H9 (cell line): Measurements from ENCODE around the gene IGF2BP2. TPM values are rescaled to one million over a fixed set of nuclear protein-coding genes. Genes with fewer than 3 reads are reported as not detected.

Experiments
- DNase-seq: peaks from one replicate; pipeline ENCODE4 v3.0.0-alpha.2; 2017
- H2AFZ ChIP-seq: one replicate; pipeline ENCODE4 v1.6.1; 2013; ENCODE audit warnings: mild to moderate bottlenecking, low read length, control low read depth, moderate library complexity
- H2AK5ac ChIP-seq: 2 replicates; pipeline ENCODE4 v1.6.1; 2013; ENCODE audit warnings: low read length, control low read depth, mixed read lengths; ENCODE audit not compliant: insufficient read length
- H2BK120ac ChIP-seq: one replicate; pipeline ENCODE4 v1.6.1; 2013; ENCODE audit warnings: low read depth, mild to moderate bottlenecking, low read length, control low read depth, inconsistent platforms; ENCODE audit not compliant: poor library complexity, severe bottlenecking
- H2BK12ac ChIP-seq: 2 replicates; pipeline ENCODE4 v1.6.1; 2013; ENCODE audit warnings: low read length, control low read depth, mixed read lengths, low read depth; ENCODE audit not compliant: insufficient read length
- H2BK15ac ChIP-seq: 2 replicates; pipeline ENCODE4 v1.6.1; 2013; ENCODE audit warnings: low read depth, low read length, control low read depth
- H2BK20ac ChIP-seq: one replicate; pipeline ENCODE4 v1.6.1; 2013; ENCODE audit warnings: low read depth, mild to moderate bottlenecking, low read length, control low read depth, inconsistent platforms; ENCODE audit not compliant: poor library complexity, severe bottlenecking
- H2BK5ac ChIP-seq: 2 replicates; pipeline ENCODE4 v1.6.1; 2013; ENCODE audit warnings: low read length, control low read depth, mixed read lengths; ENCODE audit not compliant: insufficient read length
- H3K14ac ChIP-seq: 2 replicates; pipeline ENCODE4 v1.6.1; 2013; ENCODE audit warnings: low read length, control low read depth; ENCODE audit not compliant: insufficient read depth
- H3K18ac ChIP-seq: 2 replicates; pipeline ENCODE4 v1.6.1; 2013; ENCODE audit warnings: low read depth, mild to moderate bottlenecking, mixed read lengths, low read length, control low read depth; ENCODE audit not compliant: insufficient read length
- H3K23ac ChIP-seq: 2 replicates; pipeline ENCODE4 v1.6.1; 2013; ENCODE audit warnings: low read length, control low read depth, mixed read lengths, low read depth; ENCODE audit not compliant: insufficient read length
- H3K23me2 ChIP-seq: 2 replicates; pipeline ENCODE4 v1.6.1; 2013; ENCODE audit warnings: low read depth, mild to moderate bottlenecking, mixed read lengths, low read length, control low read depth; ENCODE audit not compliant: insufficient read length, poor library complexity, severe bottlenecking
- H3K27ac ChIP-seq: 2 replicates; pipeline ENCODE4 v1.5.1; 2013; ENCODE audit warnings: low read length, control low read depth, mixed read lengths, low read depth; ENCODE audit not compliant: insufficient read length
- H3K27me3 ChIP-seq: 2 replicates; pipeline ENCODE4 v1.6.1; 2013; ENCODE audit warnings: low read length, control low read depth, inconsistent platforms; ENCODE audit not compliant: insufficient read depth
- H3K4ac ChIP-seq: 2 replicates; pipeline ENCODE4 v1.6.1; 2013; ENCODE audit warnings: low read depth, mild to moderate bottlenecking, control low read depth, inconsistent platforms, low read length, moderate library complexity
- H3K4me1 ChIP-seq: 2 replicates; pipeline ENCODE4 v1.6.1; 2013; ENCODE audit warnings: low read length, control low read depth, inconsistent platforms; ENCODE audit not compliant: insufficient read depth
- H3K4me2 ChIP-seq: 2 replicates; pipeline ENCODE4 v1.6.1; 2013; ENCODE audit warnings: low read length, control low read depth, mixed read lengths; ENCODE audit not compliant: insufficient read length, insufficient read depth
- H3K56ac ChIP-seq: 2 replicates; pipeline ENCODE4 v1.6.1; 2013; ENCODE audit warnings: low read depth, mild to moderate bottlenecking, mixed read lengths, low read length, control low read depth; ENCODE audit not compliant: insufficient read length
- H3K79me1 ChIP-seq: 2 replicates; pipeline ENCODE4 v1.6.1; 2013; ENCODE audit warnings: low read depth, mild to moderate bottlenecking, moderate library complexity, low read length, control low read depth, inconsistent platforms; ENCODE audit not compliant: insufficient read depth, poor library complexity, severe bottlenecking
- H3K79me2 ChIP-seq: 2 replicates; pipeline ENCODE4 v1.6.1; 2013; ENCODE audit warnings: low read length, control low read depth, inconsistent platforms; ENCODE audit not compliant: insufficient read depth
- H3K9ac ChIP-seq: 2 replicates; pipeline ENCODE4 v1.6.1; 2013; ENCODE audit warnings: low read length, control low read depth, mixed read lengths; ENCODE audit not compliant: insufficient read length; ENCODE audit errors: extremely low read depth
- H3K9me3 ChIP-seq: one replicate; pipeline ENCODE4 v1.6.1; 2013; ENCODE audit warnings: low read depth, low read length, inconsistent platforms; ENCODE audit not compliant: control insufficient read depth
- H3T11ph ChIP-seq: one replicate; pipeline ENCODE4 v1.6.1; 2013; ENCODE audit warnings: mild to moderate bottlenecking, low read length, control low read depth, inconsistent platforms
- H4K20me1 ChIP-seq: one replicate; pipeline ENCODE4 v1.6.1; 2013; ENCODE audit not compliant: control insufficient read depth, insufficient read length, insufficient read depth
- H4K5ac ChIP-seq: 2 replicates; pipeline ENCODE4 v1.6.1; 2013; ENCODE audit warnings: low read depth, mild to moderate bottlenecking, mixed read lengths, low read length, control low read depth; ENCODE audit not compliant: insufficient read length
- H4K8ac ChIP-seq: replicated peaks from 2 replicates; pipeline ENCODE4 v1.6.1; 2013; ENCODE audit warnings: low read length, control low read depth, mixed read lengths, low read depth; ENCODE audit not compliant: insufficient read length
- H4K91ac ChIP-seq: 2 replicates; pipeline ENCODE4 v1.6.1; 2013; ENCODE audit warnings: low read depth, mild to moderate bottlenecking, moderate library complexity, mixed read lengths, low read length, control low read depth; ENCODE audit not compliant: insufficient read length
- H3K27ac Mint-ChIP-seq, 3 experiments: 2 replicates in 2 of 3; 3 replicates in 1 of 3; pipeline ENCODE4 v1.8.0; 2020 to 2021; ENCODE audit warnings: mixed read lengths in 3 of 3, mild to moderate bottlenecking in 1 of 3, moderate library complexity in 1 of 3
- H3K27me3 Mint-ChIP-seq: 2 replicates; pipeline ENCODE4 v1.8.0; 2021; ENCODE audit warnings: low read depth, mild to moderate bottlenecking, moderate library complexity, mixed read lengths
- H3K36me3 Mint-ChIP-seq, 3 experiments: 2 replicates in 2 of 3; 3 replicates in 1 of 3; pipeline ENCODE4 v1.8.0; 2020 to 2021; ENCODE audit warnings: low read depth in 3 of 3, mixed read lengths in 3 of 3; ENCODE audit not compliant: insufficient read depth in 1 of 3
- H3K4me1 Mint-ChIP-seq, 2 experiments: 2 replicates each; pipeline ENCODE4 v1.8.0; 2020; ENCODE audit warnings: mixed read lengths in 2 of 2
- H3K4me3 Mint-ChIP-seq, 2 experiments: 2 replicates in 1 of 2; 3 replicates in 1 of 2; pipeline ENCODE4 v1.8.0; 2020 to 2021; ENCODE audit warnings: mild to moderate bottlenecking in 2 of 2, mixed read lengths in 2 of 2, moderate library complexity in 1 of 2
- H3K9me3 Mint-ChIP-seq, 2 experiments: 2 replicates in 1 of 2; 3 replicates in 1 of 2; pipeline ENCODE4 v1.8.0; 2020; ENCODE audit warnings: mild to moderate bottlenecking in 2 of 2, mixed read lengths in 2 of 2, moderate library complexity in 1 of 2
- CTCF ChIP-seq: fragments of 200-600 bp; sonication (generic); conservative IDR thresholded peaks from 3 replicates; pipeline ENCODE4 v1.8.0; 2021; ENCODE audit warnings: antibody characterized with exemption, mild to moderate bottlenecking
- WGBS: extraction: QIAGEN DNeasy Blood & Tissue Kit; methylation state at CpG from one replicate; pipeline ENCODE4 v1.1.7; 2013; ENCODE audit warnings: missing lambda C conversion rate, low lambda C conversion rate, mixed read lengths; ENCODE audit not compliant: insufficient read length; ENCODE audit errors: extremely low coverage; 5-methylcytosine and 5-hydroxymethylcytosine counted together
- total RNA-seq: library from RNA; stranded (reverse); gene quantifications from 2 replicates; pipeline ENCODE4 v1.2.1, GENCODE V29; 2021

IGF2BP2 gene
- total RNA-seq, 1 experiment from 2014 or later, result 130 TPM

GRCh38 chr3:185724251-185724650 lies 100.6 kb downstream of the IGF2BP2 start:
- no peak overlapping the region for H3K4me2 ChIP-seq
- no peak overlapping the region for H2BK5ac ChIP-seq
- H3K27me3 Mint-ChIP-seq, result no peaks in the 10 kb centered on the region
- no CpG with 5 or more reads among the region's 3 CpGs for WGBS
- H3K14ac ChIP-seq, result no peak overlapping the region
- TF ChIP-seq CTCF, result no peak
- no peak overlapping the region for H2BK20ac ChIP-seq
- no peaks in the 10 kb centered on the region for H3K27me3 ChIP-seq
- no peak overlapping the region for H2BK12ac ChIP-seq
- peaks cover 69 to 73% of the 10 kb centered on the region in 2 experiments for H3K4me1 Mint-ChIP-seq
- H2AFZ ChIP-seq, result no peak overlapping the region
- no peak overlapping the region for H3T11ph ChIP-seq
- no peak overlapping the region for H4K8ac ChIP-seq
- H2BK120ac ChIP-seq, result no peak overlapping the region
- H3K36me3 Mint-ChIP-seq, result peaks cover 0 to 1% (median under 1%) of the 10 kb centered on the region in 3 experiments; a peak in 1 of 7 replicates
- DNase-seq, result no peak
- H3K4me1 ChIP-seq, result peaks cover 36% of the 10 kb centered on the region; the same call in 1 of the 2 replicates
- H4K5ac ChIP-seq, result no peak overlapping the region
- H3K23me2 ChIP-seq, result no peaks in the 10 kb centered on the region
- no peak overlapping the region for H3K56ac ChIP-seq
- H3K9me3 Mint-ChIP-seq, result no peaks in the 10 kb centered on the region
- no peak overlapping the region for H3K4ac ChIP-seq
- no peak overlapping the region for H4K91ac ChIP-seq
- H2BK15ac ChIP-seq, result no peak overlapping the region
- peaks cover 17% of the 10 kb centered on the region; the same call in 1 of the 2 replicates for H3K79me2 ChIP-seq
- H3K18ac ChIP-seq, result no peak overlapping the region
- H3K9ac ChIP-seq, result no peak overlapping the region
- H3K23ac ChIP-seq, result no peak overlapping the region
- no peaks in the 10 kb centered on the region for H4K20me1 ChIP-seq
- no peak overlapping the region for H2AK5ac ChIP-seq
- no peak overlapping the region for H3K4me3 Mint-ChIP-seq
- no peaks in the 10 kb centered on the region for H3K79me1 ChIP-seq
- H3K27ac ChIP-seq, result no peak overlapping the region
- H3K27ac Mint-ChIP-seq, result peak overlapping the region in 1 of 3 experiments; percentile 69; a peak in 1 of 7 replicates
- no peaks in the 10 kb centered on the region for H3K9me3 ChIP-seq
